Astrocyte (in vitro differentiated cells and primary cell): ENCODE results near the gene IFRD2.

Source experiments
- EZH2 ChIP-seq: IDR thresholded peaks from 2 replicates; pipeline ENCODE4 v1.6.1; 2012; ENCODE audit warnings: mild to moderate bottlenecking, low read length, inconsistent platforms; ENCODE audit not compliant: insufficient read depth
- TF ChIP-seq, protein P1 (sequence below): IDR thresholded peaks from 2 replicates; pipeline ENCODE4 v1.5.1; 2011; ENCODE audit warnings: low read depth, mild to moderate bottlenecking, inconsistent platforms, low read length, moderate library complexity; ENCODE audit not compliant: insufficient read depth

DNA sequence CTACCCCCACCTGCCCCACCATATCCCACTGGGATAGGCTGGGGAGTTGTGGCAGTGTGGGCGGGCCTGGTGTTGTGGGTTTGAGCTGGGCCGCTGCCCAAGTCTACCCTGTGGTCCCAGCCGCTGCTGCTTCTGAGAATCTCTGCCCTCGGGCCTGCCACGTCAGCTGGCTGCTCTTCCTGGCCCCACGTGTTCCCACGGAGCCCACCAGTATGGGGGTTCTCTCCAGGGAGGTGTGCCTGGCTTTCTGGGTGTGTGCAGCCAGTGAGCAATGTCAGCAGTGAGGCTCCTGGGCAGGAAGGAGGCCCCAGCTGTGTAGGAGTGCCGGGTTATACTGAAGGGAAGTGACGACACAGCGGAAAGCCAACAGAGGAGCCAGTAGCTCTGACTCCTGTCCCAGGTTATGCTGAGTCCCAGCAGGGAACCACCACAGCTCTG lies 45.7 kb downstream of the IFRD2 start:
- TF ChIP-seq, protein P1, sequence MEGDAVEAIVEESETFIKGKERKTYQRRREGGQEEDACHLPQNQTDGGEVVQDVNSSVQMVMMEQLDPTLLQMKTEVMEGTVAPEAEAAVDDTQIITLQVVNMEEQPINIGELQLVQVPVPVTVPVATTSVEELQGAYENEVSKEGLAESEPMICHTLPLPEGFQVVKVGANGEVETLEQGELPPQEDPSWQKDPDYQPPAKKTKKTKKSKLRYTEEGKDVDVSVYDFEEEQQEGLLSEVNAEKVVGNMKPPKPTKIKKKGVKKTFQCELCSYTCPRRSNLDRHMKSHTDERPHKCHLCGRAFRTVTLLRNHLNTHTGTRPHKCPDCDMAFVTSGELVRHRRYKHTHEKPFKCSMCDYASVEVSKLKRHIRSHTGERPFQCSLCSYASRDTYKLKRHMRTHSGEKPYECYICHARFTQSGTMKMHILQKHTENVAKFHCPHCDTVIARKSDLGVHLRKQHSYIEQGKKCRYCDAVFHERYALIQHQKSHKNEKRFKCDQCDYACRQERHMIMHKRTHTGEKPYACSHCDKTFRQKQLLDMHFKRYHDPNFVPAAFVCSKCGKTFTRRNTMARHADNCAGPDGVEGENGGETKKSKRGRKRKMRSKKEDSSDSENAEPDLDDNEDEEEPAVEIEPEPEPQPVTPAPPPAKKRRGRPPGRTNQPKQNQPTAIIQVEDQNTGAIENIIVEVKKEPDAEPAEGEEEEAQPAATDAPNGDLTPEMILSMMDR = no peak
- no peak for TF ChIP-seq EZH2
